ENCODE data around the gene TESPA1.

TESPA1 gene

DNA sequence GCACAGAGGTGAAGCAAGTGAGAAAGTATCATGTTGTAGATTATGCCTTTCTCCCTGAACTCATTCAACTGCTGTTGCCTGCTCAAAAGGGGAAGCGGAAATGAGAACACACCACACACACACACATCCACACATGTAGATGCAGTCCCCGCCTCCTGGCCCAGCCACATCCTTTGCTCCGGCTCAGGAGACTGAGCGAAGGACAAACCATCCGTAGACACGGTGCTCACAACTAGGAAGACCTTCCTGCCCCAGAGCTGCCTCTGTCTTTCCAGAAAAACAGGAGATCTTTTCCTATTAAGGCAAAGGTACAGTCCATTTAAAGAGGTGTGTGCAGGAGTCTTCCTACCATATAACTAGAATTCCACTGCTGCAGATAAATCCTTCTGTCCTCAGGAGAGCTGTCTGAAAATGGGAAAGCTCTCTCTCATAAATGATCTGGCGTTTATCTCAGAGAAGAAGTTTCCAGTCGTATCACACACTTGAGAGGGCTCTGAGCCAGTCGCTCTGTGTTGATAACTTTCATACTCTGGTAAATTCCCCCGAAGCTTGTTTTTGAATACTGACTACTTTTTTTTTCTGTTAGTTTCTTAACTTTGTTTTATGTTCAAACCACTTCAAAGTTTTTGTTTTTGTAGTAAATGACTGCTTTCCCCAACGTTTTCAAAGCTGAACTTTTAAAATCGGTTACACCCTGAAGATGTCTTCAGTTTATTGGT lies at the start of gene TESPA1:
Gene TESPA1, minus strand, starts transcription at position 105 of the 719 bp plus-strand sequence. CDS start 10,200 bp downstream, outside the sequence.
- H3K4me3 ChIP-seq (ENCODE audit: low read length): no peak within 1 kb of the TSS
- DNase-seq (ENCODE audit: low read depth): no peak
- TF ChIP-seq CTCF (IDR thresholded peaks at IDR 0.05; ENCODE audit: insufficient read depth, low read depth, low read length, missing control alignments): no peak

DNA sequence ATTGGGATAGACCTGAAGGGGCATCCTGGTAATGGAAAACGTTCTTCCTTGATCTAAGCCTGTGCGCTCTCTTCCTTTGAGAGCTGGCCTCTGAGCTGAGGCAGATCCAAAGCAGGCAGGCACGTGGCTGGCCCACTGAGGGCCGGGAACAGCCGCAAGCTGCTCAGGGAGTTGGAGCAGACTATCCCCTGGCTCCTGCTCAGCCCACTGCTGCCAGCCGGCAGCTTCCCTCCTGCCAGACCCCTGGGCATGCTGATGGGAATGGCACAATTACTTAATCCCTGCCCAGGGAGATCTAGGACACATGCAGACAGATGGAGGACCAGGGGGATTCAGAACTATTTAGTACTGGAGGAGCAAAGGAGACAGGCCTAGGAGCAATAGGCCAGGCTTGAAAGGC lies 49.7 kb upstream of the TESPA1 start:
- H3K4me3 ChIP-seq (ENCODE audit: low read length): no peak overlapping the region
- no peak for DNase-seq (ENCODE audit: low read depth)
- no peak for TF ChIP-seq CTCF (IDR thresholded peaks at IDR 0.05; ENCODE audit: insufficient read depth, low read depth, low read length, missing control alignments)

DNA sequence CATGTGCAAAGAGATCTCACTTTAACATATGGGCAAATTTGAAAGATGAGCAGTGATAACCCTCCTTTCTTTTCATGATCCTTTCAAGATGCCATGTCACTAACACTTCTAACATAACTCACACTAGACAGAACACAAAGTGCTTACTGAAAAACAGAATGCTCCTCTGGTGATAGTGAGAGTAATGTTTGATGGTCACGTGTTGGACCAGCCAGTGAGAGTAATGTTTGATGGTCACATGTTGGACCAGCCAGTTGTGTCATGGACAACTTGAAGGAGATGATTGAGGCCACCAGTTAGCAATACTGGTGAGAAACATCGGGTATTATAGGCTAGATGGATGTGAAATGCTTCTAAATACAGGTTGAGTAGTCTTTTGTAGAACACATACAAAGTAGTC lies 40.9 kb upstream of the TESPA1 start:
- DNase-seq (ENCODE audit: low read depth): no peak
- no peak for TF ChIP-seq CTCF (IDR thresholded peaks at IDR 0.05; ENCODE audit: insufficient read depth, low read depth, low read length, missing control alignments)
- H3K4me3 ChIP-seq (ENCODE audit: low read length): no peak overlapping the region

DNA sequence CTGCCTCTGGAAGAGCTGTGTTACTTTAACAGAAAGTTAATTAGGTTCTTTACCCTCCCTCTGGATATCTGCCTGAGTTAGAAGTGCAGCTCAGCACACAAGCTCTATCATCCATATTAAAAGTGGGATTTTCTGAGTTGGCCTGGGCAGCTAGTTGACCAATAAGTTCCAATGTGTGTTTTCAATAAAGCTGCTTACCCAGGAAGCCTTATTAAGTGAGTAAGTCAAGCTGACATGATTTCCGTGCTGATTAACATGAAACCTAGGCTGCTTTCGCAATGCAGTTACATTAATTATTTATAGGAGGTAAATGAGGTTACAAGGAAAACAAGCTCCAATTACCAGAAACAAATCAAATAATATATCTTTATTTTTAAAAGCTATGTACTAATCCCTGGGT lies 40.0 kb upstream of the TESPA1 start:
- DNase-seq (ENCODE audit: low read depth): no peak
- no peak for TF ChIP-seq CTCF (IDR thresholded peaks at IDR 0.05; ENCODE audit: insufficient read depth, low read depth, low read length, missing control alignments)
- no peak overlapping the region for H3K4me3 ChIP-seq (ENCODE audit: low read length)

GRCh38 chr12:55019784-55020183 lies 35.2 kb upstream of the TESPA1 start, which contains the start of gene NEUROD4:
NEUROD4 (plus strand) TSS chr12:55019974; CDS start chr12:55026440, 6,466 bp downstream.
- no peak for TF ChIP-seq CTCF (IDR thresholded peaks at IDR 0.05; ENCODE audit: insufficient read depth, low read depth, low read length, missing control alignments)
- DNase-seq (ENCODE audit: low read depth): peak; percentile 73
- H3K4me3 ChIP-seq (ENCODE audit: low read length): no peak within 1 kb of the TSS

GRCh38 chr12:55017416-55017925 lies 32.9 kb upstream of the TESPA1 start:
- TF ChIP-seq CTCF (IDR thresholded peaks at IDR 0.05; ENCODE audit: insufficient read depth, low read depth, low read length, missing control alignments): no peak
- no peak for DNase-seq (ENCODE audit: low read depth)

More at GRCh38 chr12:55017416-55017925, 32.9 kb upstream of the TESPA1 start:
- H3K4me3 ChIP-seq (ENCODE audit: low read length): no peak overlapping the region
